Adipocyte (in vitro differentiated cells): ENCODE measurements around the gene HOXB5.

ENCODE experiments used
- DNase-seq: peaks from one replicate; pipeline ENCODE4 v3.0.0-alpha.2; 2015; ENCODE audit warnings: low read depth
- H3K27me3 ChIP-seq: replicated peaks from 2 replicates; pipeline ENCODE4 v1.7.0; 2013; ENCODE audit warnings: mild to moderate bottlenecking, low read length, moderate library complexity; ENCODE audit not compliant: control insufficient read depth, insufficient read depth
- H3K36me3 ChIP-seq: 2 replicates; pipeline ENCODE4 v1.7.0; 2013; ENCODE audit warnings: low read length, mild to moderate bottlenecking, moderate library complexity; ENCODE audit not compliant: control insufficient read depth, insufficient read depth, severe bottlenecking
- H3K4me1 ChIP-seq: 2 replicates; pipeline ENCODE4 v1.7.0; 2013; ENCODE audit warnings: mild to moderate bottlenecking, low read length, moderate library complexity; ENCODE audit not compliant: control insufficient read depth, insufficient read depth
- H3K4me3 ChIP-seq: 2 replicates; pipeline ENCODE4 v1.7.0; 2013; ENCODE audit warnings: mild to moderate bottlenecking, low read length, moderate library complexity
- H3K9ac ChIP-seq: 2 replicates; pipeline ENCODE4 v1.7.0; 2013; ENCODE audit warnings: mild to moderate bottlenecking, low read length, moderate library complexity
- H3K9me3 ChIP-seq: 2 replicates; pipeline ENCODE4 v1.7.0; 2013; ENCODE audit warnings: mild to moderate bottlenecking, low read length, moderate library complexity; ENCODE audit not compliant: control insufficient read depth

The HOXB5 gene

GRCh38 chr17:48611681-48612455 lies 18.3 kb upstream of the HOXB5 start:
- H3K4me1 ChIP-seq = peaks cover 18% of the 10 kb centered on the region
- H3K9me3 ChIP-seq = no peaks in the 10 kb centered on the region
- peak overlapping the region; percentile 86 for H3K4me3 ChIP-seq
- peak overlapping the region; percentile 94 for H3K9ac ChIP-seq
- no peaks in the 10 kb centered on the region for H3K36me3 ChIP-seq
- peaks cover 16% of the 10 kb centered on the region for H3K27me3 ChIP-seq
- DNase-seq = no peak

GRCh38 chr17:48611213-48611612 lies 17.6 kb upstream of the HOXB5 start:
- H3K9ac ChIP-seq = peak overlapping the region; percentile 94
- H3K4me1 ChIP-seq = peaks cover 23% of the 10 kb centered on the region
- H3K4me3 ChIP-seq = peak overlapping the region; percentile 86
- H3K9me3 ChIP-seq = no peaks in the 10 kb centered on the region
- DNase-seq = no peak
- no peaks in the 10 kb centered on the region for H3K36me3 ChIP-seq
- peaks cover 10% of the 10 kb centered on the region for H3K27me3 ChIP-seq

GRCh38 chr17:48610282-48611211 lies 17.0 kb upstream of the HOXB5 start, which contains the start of gene HOXB7:
HOXB7 (minus strand) TSS chr17:48611017; CDS start chr17:48610918, 99 bp downstream.
- Histone ChIP-seq H3K4me1 (peaks cover 27% of the 10 kb centered on the region), H3K4me3 (peak within 1 kb of the TSS; percentile 86), H3K9ac (peak within 1 kb of the TSS; percentile 94), H3K9me3 (no peaks in the 10 kb centered on the region), H3K36me3 (no peaks in the 10 kb centered on the region), H3K27me3 (peaks cover 4% of the 10 kb centered on the region)
- no peak for DNase-seq

- no peaks in the 10 kb centered on the region for H3K36me3 ChIP-seq
- peak overlapping the region; percentile 94 for H3K9ac ChIP-seq
- H3K27me3 ChIP-seq = no peaks in the 10 kb centered on the region
- peak overlapping the region; percentile 86 for H3K4me3 ChIP-seq
- DNase-seq = no peak
- H3K9me3 ChIP-seq = no peaks in the 10 kb centered on the region
- H3K4me1 ChIP-seq = peaks cover 33% of the 10 kb centered on the region
These were observed 16.2 kb upstream of the HOXB5 start for GRCh38 chr17:48609759-48610281.

GRCh38 chr17:48609033-48609432 lies 15.5 kb upstream of the HOXB5 start:
- Histone ChIP-seq H3K27me3 (no peaks in the 10 kb centered on the region), H3K9ac (peak overlapping the region; percentile 94), H3K4me3 (peak overlapping the region; percentile 86), H3K9me3 (no peaks in the 10 kb centered on the region), H3K36me3 (no peaks in the 10 kb centered on the region), H3K4me1 (peaks cover 33% of the 10 kb centered on the region)
- no peak for DNase-seq

- H3K4me1 ChIP-seq = peaks cover 33% of the 10 kb centered on the region
- H3K9ac ChIP-seq = peak overlapping the region; percentile 94
- H3K27me3 ChIP-seq = no peaks in the 10 kb centered on the region
- no peak overlapping the region for H3K4me3 ChIP-seq
- H3K9me3 ChIP-seq = no peaks in the 10 kb centered on the region
- no peaks in the 10 kb centered on the region for H3K36me3 ChIP-seq
- DNase-seq = no peak
These were observed 14.9 kb upstream of the HOXB5 start for GRCh38 chr17:48608494-48608834.

- Histone ChIP-seq H3K36me3 (no peaks in the 10 kb centered on the region), H3K9me3 (no peaks in the 10 kb centered on the region), H3K4me1 (peaks cover 39% of the 10 kb centered on the region), H3K9ac (peak overlapping the region; percentile 97), H3K4me3 (no peak overlapping the region), H3K27me3 (no peaks in the 10 kb centered on the region)
- DNase-seq = no peak
These were observed 13.5 kb upstream of the HOXB5 start for GRCh38 chr17:48606892-48607614.

- Histone ChIP-seq H3K9me3 (no peaks in the 10 kb centered on the region), H3K4me3 (no peak overlapping the region), H3K36me3 (no peaks in the 10 kb centered on the region)
These were observed 12.7 kb upstream of the HOXB5 start for GRCh38 chr17:48605991-48606891.

GRCh38 chr17:48605409-48605919 lies 11.9 kb upstream of the HOXB5 start:
- Histone ChIP-seq H3K27me3 (no peaks in the 10 kb centered on the region), H3K9me3 (no peaks in the 10 kb centered on the region), H3K4me1 (peaks cover 47% of the 10 kb centered on the region), H3K4me3 (peak overlapping the region; percentile 95), H3K36me3 (no peaks in the 10 kb centered on the region), H3K9ac (peak overlapping the region; percentile 97)
- no peak for DNase-seq

More at GRCh38 chr17:48605991-48606891, 12.7 kb upstream of the HOXB5 start:
- Histone ChIP-seq H3K9ac (peak overlapping the region; percentile 97), H3K4me1 (peaks cover 44% of the 10 kb centered on the region), H3K27me3 (no peaks in the 10 kb centered on the region)
- no peak for DNase-seq

- Histone ChIP-seq H3K4me1 (peaks cover 46% of the 10 kb centered on the region), H3K27me3 (no peaks in the 10 kb centered on the region), H3K9me3 (no peaks in the 10 kb centered on the region), H3K36me3 (no peaks in the 10 kb centered on the region), H3K4me3 (peak within 1 kb of the TSS; percentile 95), H3K9ac (peak within 1 kb of the TSS; percentile 97)
- no peak for DNase-seq
These were observed 11.3 kb upstream of the HOXB5 start, which contains the start of gene HOXB6 for GRCh38 chr17:48604770-48605329. HOXB6 (minus strand) TSS chr17:48604986; CDS start chr17:48598150, 6,836 bp downstream.
